HG03159 (cell line): ENCODE results near the gene PDHX.
"Not testable (repeated sequence)": the region's sequence is repeated elsewhere in the genome, so short reads cannot be mapped to it uniquely, and the experiment has no call there.

Source experiments
- ATAC-seq: cut with Tn5 transposase; IDR thresholded peaks from one replicate; pipeline ENCODE4 v1.9.1; 2021; ENCODE audit warnings: mild to moderate bottlenecking, moderate library complexity; ENCODE audit not compliant: unreplicated experiment

PDHX gene

GRCh38 chr11:35013514-35014233, 97.3 kb downstream of the PDHX start:
- peak; percentile 49 for ATAC-seq

GRCh38 chr11:35014346-35014745, 97.9 kb downstream of the PDHX start:
- ATAC-seq, result no peak

- ATAC-seq, result no peak
Observed at GRCh38 chr11:35015621-35016387, 99.4 kb downstream of the PDHX start.

- no peak for ATAC-seq
Observed at GRCh38 chr11:35016916-35017315, 100.5 kb downstream of the PDHX start.

- ATAC-seq, result no peak
Observed at GRCh38 chr11:35017528-35018342, 101.3 kb downstream of the PDHX start.

- no peak for ATAC-seq
Observed at GRCh38 chr11:35021589-35021988, 105.2 kb downstream of the PDHX start.

GRCh38 chr11:35023940-35024339, 107.5 kb downstream of the PDHX start:
- not testable (repeated sequence) for ATAC-seq

- not testable (repeated sequence) for ATAC-seq
Observed at GRCh38 chr11:35028007-35028406, 111.6 kb downstream of the PDHX start.

- ATAC-seq, result no peak
Observed at GRCh38 chr11:35029979-35030682, 113.7 kb downstream of the PDHX start.

GRCh38 chr11:35030716-35031213, 114.3 kb downstream of the PDHX start:
- ATAC-seq, result no peak

- ATAC-seq, result no peak
Observed at GRCh38 chr11:35031346-35031745, 114.9 kb downstream of the PDHX start.

- no peak for ATAC-seq
Observed at GRCh38 chr11:35031867-35032266, 115.4 kb downstream of the PDHX start.

- no peak for ATAC-seq
Observed at GRCh38 chr11:35033011-35033410, 116.6 kb downstream of the PDHX start.

- ATAC-seq, result no peak
Observed at GRCh38 chr11:35034401-35034800, 118.0 kb downstream of the PDHX start.

- ATAC-seq, result peak; percentile 36
Observed at GRCh38 chr11:35035894-35036408, 119.5 kb downstream of the PDHX start.

- ATAC-seq, result no peak
Observed at GRCh38 chr11:35036639-35037038, 120.2 kb downstream of the PDHX start.

- no peak for ATAC-seq
Observed at GRCh38 chr11:35038211-35038928, 122.0 kb downstream of the PDHX start.

GRCh38 chr11:35039076-35039475, 122.7 kb downstream of the PDHX start:
- no peak for ATAC-seq

GRCh38 chr11:35040221-35040942, 124.0 kb downstream of the PDHX start:
- peak; percentile 71 for ATAC-seq
